GM18499 (cell line): ENCODE results near the gene B4GALNT2.
"Not testable (repeated sequence)": the region's sequence is repeated elsewhere in the genome, so short reads cannot be mapped to it uniquely, and the experiment has no call there.

Source experiments
- ATAC-seq: cut with Tn5 transposase; IDR thresholded peaks from one replicate; pipeline ENCODE4 v1.9.1; 2021; ENCODE audit warnings: moderate number of reproducible peaks; ENCODE audit not compliant: insufficient read depth, unreplicated experiment

Gene B4GALNT2

DNA sequence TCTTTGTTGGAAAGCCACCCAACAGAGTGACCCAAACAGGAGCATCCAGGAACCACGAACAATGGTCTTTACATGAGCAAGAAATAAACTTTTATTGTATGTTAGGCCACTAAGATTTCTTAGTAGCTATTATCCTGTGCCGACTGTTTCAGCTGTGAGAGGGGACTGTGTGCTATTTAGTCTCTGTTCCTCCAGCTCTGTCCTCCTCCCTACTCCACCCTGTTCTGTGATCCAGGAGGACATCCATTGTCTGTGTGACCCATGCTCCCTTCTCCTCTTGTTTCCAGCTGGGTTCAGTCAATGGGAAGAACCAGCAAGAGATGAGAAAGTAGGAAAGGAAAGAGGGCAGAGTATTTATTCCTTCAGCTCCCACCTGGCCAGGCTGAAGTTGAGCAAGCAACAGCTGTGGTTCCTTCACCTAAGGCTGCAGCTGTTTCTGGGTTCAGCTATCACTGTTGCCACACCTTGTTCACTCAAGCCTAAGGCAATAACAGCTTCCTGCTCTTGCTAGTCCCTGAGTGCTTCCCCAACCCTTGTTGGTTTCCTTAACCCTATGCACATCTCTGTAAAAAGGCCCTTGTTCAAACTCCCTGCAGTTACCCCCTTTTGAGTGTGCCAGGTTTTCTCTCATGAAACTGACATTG lies 14.9 kb upstream of the B4GALNT2 start:
- no peak for ATAC-seq

DNA sequence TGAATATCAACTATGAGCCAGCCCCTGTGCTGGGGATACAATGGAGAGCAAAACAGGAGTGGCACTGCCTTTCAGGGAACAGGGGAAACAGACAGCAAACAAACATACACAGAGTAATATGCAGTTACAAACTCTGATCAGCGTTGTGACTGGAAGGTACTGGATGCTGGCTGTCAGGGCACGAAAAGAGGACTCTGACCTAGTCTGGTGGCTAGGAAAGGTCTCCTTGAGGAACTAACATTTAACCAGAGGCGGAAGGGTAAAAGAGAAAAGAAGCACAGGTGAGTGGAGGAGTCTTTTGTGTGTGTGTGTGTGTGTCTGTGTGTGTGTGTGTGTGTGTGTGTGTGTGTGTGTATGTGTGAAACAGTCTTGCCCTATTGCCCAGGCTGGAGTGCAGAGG lies 12.4 kb upstream of the B4GALNT2 start:
- no peak for ATAC-seq

DNA sequence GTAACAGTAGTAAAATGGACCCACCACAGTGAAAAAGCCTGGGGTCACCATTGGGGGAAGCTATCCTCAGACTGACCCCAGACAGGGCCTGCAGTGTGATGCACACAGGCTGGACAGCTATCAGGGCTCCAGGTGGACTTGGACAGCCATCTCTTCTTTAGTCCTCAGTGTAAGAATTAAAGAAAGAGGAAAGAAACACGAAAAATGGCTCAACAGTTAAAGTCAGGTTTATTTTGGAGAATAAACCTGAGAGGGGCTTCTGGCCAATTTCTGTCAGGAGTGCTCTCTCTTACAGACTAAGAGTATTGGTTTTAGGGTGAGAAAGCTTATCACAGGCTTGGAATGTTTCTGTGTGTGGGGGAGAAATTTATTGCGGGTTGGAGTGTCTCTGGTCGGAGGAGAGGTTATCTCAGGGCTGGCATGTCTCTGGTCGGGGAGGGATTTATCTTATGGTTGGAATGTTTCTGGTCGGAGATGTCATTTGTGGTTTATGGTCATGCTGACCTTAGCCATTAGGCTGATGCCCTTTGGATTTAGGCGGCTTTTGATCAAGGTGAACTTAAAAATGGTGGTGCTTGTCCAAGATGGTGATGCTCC lies 10.8 kb upstream of the B4GALNT2 start:
- no peak for ATAC-seq

DNA sequence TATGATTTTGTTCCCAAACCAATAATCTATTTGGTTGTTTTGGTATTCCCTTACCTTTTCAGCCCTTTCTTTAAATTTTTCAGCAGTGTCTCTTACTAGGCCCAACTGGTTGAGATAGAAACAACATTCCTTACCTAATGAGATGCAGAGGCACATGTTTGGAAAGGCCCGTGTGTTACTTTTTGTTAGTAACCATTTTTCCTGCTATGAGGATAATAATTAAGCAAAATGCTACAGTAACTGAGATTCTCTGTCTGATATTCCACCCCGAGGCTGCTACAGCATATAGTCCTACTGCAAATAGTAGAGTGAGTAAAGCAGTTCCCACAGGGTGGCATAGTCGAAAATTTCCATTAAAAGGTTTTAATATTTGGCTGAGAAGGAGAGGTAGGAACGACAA lies 10.0 kb upstream of the B4GALNT2 start:
- no peak for ATAC-seq

DNA sequence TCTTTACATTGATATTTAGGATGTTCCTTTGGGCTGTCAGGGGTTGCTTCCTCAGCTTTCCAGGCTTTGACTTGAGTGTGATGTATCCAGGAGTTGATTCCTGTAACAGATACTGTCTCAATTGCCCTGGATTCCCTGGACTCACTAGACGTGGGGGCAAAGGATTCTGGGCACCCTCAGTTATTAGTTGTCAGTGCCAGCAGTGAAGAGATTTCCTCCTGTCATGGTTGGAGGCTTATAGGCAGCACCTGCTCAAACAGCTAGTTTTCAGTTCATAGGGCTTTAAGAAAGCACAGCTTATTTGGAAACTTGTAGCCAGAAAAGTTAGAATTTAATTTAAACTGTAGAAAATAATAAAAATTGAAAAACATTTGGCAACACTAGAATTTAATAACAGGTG lies 9.5 kb upstream of the B4GALNT2 start:
- ATAC-seq: no peak

DNA sequence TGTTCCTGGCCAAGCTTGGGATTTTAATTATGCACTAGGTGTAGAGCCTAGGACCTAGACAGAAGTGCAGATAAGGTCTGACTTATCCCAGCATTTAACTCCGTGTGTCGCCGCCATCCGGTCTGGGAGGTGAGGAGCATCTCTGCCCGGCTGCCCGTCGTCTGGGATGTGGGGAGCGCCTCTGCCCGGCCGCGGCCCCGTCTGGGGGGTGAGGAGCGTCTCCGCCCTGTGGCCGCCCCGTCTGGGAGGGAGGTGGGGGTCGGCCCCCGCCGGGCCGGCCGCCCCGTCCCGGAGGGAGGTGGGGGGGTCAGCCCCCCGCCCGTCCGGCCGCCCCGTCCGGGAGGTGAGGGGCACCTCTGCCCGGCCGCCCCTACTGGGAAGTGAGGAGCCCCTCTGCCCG lies 7.1 kb upstream of the B4GALNT2 start:
- ATAC-seq: no peak

DNA sequence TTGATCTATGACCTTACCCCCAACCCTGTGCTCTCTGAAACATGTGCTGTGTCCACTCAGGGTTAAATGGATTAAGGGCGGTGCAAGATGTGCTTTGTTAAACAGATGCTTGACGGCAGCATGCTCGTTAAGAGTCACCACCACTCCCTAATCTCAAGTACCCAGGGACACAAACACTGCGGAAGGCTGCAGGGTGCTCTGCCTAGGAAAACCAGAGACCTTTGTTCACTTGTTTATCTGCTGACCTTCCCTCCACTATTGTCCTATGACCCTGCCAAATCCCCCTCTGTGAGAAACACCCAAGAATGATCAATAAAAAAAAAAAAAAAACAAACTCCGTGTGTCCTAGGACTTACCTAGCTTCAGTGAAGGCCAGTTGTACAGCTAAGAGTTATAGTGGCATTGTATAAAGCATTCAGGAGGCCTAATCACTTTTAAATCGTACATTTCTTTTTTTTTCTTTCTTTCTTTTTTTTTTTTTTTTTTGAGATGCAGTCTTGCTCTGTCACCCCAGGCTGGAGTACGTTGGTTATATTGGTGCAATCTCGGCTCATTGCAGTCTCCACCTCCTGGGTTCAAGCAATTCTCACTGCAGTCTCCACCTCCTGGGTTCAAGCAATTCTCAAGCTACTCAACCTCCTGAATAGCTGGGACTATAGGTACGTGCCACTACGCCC lies 6.2 kb upstream of the B4GALNT2 start:
- not testable (repeated sequence) for ATAC-seq

DNA sequence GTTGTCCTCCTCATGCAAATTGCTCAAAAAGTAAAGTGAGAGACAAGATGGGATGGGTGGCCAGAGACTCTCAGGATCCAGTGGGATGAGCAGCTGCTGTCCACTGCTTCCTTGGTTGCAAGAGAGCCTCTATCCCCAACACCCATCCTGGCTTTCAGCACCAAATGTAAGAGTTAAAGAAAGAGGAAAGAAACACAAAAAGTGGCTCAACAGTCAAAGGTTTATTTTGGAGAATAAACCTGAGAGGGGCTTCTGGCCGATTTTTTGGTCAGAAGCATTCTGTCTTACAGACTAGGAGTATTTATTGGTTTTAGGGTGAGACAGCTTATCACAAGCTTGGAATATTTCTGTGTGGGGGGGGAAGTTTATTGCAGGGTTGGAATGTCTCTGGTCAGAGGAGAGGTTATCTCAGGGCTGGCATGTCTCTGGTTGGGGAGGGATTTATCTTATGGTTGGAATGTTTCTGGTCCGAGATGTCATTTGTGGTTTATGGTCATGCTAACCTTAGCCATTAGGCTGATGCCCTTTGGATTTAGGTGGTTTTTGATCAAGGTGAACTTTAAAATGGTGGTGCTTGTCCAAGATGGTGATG lies 3.1 kb upstream of the B4GALNT2 start:
- ATAC-seq: not testable (repeated sequence)

DNA sequence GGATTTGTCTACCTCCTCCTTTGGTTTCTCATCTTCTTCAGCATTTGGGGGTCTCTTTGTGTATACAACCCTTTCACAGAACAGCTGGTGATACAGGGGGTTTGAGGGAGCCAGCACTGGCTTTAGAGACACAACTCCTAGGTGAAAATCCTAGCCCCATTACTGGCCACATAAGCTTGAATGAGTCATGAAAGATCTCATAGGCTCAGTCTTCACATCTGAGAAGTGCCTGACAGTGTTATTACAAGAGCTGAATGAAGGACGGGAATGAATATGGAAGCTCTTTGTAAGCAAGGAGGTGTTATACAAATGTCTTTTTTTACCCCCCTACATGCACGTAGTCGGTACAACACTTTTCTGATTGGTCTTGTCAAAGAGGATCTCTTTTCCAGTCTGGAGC lies 1.7 kb upstream of the B4GALNT2 start:
- ATAC-seq: no peak

DNA sequence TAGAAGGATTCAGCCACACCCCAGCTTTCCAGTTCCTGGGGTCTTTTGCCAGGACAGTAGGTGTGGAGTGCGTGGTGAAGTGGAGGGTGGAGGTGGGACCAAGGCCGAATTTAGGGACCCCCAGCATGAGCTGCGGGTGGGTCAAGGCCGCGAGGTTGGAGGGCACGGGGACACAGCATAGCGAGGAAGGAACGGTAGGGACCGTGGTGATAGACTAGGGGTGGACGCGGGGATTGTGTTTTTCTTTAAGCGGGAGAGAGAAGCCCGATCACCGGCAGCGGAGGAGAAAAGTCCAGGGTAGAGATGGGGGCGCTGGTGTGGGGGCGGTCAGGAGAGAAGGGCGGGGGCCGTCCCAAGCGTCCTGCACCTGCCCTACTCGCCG lies 261 bp upstream of the B4GALNT2 start:
- no peak for ATAC-seq

DNA sequence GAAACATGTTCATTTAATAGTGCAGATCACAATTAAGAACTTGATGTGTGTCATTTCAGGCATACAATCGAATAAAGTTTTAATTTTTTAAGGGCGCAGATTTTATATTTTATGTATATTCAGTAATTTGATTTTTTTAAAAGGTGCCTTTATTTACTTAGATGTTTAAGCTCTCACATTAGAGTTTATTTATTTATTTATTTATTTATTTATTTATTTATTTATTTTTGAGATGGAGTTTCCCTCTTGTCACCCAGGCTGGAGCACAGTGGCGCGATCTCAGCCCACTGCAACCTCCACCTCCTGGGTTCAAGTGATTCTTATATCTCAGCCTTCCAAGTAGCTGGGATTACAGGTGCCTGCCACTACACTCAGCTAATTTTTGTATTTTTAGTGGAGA lies 3.8 kb downstream of the B4GALNT2 start:
- no peak for ATAC-seq

DNA sequence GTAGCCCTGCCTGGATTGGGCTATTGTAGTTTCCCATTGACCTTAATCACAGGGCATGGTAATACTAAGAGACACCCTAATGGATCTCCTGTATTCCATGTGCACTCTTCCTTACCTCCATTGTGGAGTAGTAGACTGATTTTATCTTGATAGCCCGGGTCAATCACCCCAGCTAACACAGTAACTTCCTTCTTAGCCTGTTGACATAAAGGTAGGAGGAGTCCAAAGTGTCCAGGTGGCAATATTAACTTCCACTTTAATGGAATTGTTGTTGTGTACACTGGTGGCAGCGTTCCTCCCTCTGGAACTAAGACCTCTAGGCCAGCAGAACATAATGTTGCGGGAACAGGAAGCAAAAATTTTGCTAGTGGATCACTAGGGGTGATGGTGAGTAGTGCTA lies 13.1 kb downstream of the B4GALNT2 start:
- ATAC-seq: not testable (repeated sequence)

DNA sequence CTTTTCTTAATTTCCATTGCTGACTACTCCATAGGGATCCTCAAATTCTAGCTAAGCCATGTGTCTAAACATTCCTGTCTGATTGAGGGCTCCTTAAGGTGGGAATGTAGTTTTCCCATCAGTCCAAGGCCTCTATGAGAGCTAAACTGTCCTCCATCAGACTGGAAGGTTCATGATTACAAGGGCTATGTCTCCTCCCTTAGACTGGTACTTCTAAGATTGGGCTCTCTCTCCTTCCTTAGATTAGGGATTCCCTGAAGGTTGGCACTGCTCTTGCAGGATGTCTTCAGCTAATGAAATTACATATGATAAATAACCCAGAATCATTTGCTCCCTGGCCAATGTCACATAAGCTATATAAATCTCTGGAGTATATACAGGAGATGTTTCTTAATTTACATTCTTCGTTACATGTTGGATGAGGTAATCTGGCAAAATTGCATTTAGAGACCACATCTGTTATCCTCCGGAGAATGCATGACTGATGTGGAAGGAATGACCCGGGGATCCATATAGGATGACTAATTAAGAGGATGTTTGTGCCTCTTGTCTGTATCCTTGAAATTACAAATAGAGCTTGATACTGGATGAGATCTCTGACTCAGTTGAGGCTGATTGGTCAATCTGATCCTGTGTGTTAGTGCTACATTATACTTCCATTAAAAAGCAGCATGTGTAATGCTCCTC lies 14.2 kb downstream of the B4GALNT2 start:
- ATAC-seq: no peak

DNA sequence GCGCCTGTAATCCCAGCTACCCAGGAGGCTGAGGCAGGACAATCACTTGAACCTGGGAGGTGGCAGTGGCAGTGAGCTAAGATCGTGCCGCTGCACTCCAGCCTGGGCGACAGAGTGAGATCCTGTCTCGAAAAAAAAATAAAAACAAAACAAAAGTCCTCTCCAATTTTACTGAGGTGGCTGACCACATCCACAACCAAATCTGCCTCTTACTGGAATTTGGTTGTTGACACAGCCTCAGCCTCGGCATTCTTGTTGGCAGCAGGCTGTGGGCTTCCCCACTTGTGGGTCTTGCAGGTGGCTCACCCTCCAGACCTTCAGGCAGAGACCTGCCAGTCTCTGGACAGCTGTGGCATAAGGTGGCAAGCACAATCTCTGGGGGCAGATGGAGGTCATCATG lies 15.6 kb downstream of the B4GALNT2 start:
- ATAC-seq: no peak

DNA sequence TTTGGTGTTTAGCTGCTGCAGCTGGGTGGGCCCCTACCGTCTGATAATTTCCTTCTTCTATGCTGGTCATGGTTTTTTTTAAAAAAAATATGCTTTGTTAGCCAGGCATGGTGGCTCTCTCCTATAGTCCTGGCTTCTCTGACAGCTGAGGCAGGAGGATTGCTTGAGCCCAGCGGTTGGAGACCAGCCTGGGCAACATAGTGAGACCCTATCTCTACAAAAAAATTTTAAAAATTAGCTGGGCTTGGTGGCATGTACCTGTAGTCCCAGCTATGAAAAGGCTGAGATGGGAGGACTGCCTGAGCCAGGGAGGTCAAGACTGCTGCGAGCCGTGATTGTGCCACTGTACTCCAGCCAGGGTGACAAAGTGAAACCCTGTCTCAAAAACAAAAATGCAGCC lies 19.4 kb downstream of the B4GALNT2 start:
- ATAC-seq: no peak

DNA sequence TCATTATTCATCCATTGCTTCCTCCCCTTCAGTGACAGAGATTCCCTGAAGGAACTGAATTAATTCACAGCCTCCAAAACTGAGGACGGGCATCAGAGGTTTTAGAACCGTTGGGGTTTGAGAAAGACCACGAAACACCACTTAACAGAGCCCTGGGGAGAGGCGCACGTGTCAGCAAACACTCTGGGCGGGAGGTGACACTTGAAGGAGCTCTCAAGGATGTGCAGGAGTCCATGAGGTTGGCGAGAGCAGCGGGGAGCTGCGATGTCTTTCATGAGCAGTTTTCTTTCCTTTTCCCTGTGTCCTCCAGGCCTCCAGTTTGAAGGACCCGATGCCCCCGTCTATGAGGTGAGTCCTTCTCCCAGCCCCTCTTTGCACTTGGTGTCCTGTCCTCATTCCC lies 23.7 kb downstream of the B4GALNT2 start:
- no peak for ATAC-seq

DNA sequence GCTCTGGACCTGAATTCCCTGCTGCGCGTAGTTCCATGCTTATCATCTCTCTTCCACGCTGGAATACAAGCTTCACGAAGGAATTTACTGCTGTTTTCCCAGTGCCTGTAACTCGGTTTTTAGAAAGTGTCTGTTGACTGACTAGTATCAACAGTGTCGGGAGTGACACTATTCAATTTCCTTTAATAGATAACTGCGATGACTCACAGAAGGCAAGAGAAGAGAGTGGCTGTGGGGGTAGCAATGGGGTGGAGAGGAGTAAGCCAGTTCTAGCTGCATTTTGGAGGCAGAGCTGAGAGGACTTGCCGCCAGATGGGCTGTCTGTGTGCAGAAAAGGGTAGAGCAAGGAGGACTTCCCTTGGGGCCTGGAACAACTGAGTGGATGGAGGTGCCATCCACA lies 25.2 kb downstream of the B4GALNT2 start:
- ATAC-seq: no peak

DNA sequence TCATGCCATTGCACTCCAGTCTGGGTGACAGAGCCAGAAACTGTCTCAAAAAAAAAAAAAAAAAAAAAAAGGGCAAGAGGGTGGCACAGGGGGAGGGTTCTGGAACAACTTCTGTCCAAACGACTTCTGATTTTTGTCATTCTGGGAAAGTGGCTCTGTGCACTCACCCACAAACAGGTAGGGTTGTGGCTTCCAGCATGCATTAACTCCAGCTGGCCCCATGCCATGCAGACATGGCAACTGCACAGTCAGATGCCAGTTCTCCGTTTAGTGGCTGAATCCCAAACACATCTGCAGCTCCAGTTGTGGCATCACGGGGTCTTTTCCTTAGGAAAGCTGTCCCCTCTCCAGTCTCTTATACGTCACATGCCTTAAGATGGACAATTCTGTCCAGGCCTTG lies 30.3 kb downstream of the B4GALNT2 start:
- no peak for ATAC-seq

DNA sequence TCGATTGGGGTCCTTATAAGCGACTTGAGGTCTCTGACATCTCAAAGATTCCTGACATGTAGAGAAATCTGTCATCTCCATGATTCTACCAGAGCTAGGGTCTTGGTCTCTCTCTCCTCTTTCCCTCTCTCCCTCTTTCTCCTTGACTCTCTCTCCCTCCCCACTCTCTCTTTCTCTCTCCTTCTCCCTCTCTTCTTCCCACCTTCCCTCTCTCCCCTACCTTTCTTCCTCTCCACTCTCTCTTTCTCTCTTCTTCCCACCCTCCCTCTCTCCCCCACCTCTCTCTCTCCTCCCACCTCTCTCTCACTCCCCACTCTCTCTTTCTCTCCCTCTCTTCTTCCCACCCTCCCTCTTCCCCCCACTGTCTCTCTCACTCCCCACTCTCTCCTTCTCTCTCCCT lies 32.6 kb downstream of the B4GALNT2 start:
- no peak for ATAC-seq

DNA sequence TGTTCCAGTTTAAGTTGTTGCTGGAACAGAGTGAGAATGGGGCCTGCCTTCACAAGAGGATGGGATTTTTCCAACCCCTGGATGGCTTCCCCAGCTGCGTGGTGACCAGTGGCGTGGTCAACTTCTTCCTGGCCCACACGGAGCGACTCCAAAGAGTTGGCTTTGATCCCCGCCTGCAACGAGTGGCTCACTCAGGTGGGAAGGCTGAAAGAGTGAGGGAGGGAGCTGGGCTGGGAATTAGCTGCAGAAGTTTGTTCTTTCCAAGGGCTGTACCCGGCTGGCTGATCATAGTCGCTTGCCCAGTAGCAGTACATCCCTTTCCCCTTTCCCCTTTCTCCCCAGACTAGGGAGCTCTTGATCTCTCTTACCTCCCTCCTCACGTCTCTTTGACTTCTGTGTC lies 36.1 kb downstream of the B4GALNT2 start:
- no peak for ATAC-seq

DNA sequence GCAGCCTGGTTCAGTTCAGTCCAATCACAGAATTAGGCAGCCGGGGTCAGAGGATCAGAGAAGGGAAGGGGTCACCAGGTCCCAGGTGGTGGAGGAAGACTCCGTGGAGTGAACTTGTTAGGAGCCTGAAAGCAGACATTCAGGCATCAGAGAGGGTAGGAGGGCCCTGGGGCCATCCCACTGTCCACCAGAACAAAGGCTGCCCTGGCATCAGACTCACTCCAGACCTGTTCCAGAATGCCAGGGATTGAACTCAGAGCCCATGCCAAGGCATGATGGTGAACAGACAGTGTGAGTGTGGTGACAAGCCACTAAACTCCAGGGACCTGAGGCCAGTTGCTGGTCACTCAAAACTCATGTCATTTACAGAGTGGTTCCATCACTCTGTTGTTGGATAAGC lies 37.6 kb downstream of the B4GALNT2 start:
- ATAC-seq: no peak
